SK-N-SH (cell line): Measurements from ENCODE around the gene PRSS38.

Experiments
- CTCF ChIP-seq: fragments of 200-600 bp; sonication (generic); IDR thresholded peaks from 2 replicates; pipeline ENCODE4 v1.6.1; 2017; ENCODE audit warnings: antibody characterized with exemption, mild to moderate bottlenecking, moderate library complexity
- EZH2phosphoT487 ChIP-seq: fragments of 200-600 bp; sonication (generic); IDR thresholded peaks from 2 replicates; pipeline ENCODE4 v1.6.1; 2017; ENCODE audit warnings: low read depth, mixed run types, mild to moderate bottlenecking, antibody characterized with exemption, moderate library complexity, borderline replicate concordance
- FOXM1 ChIP-seq: IDR thresholded peaks from 2 replicates; pipeline ENCODE4 v1.4.0; 2012; ENCODE audit warnings: low read depth, mild to moderate bottlenecking
- MXI1 ChIP-seq: IDR thresholded peaks from 2 replicates; pipeline ENCODE4 v1.6.1; 2012; ENCODE audit warnings: mild to moderate bottlenecking, low read depth, low read length, improper control_type of control experiment
- RAD21 ChIP-seq: IDR thresholded peaks from 2 replicates; pipeline ENCODE4 v1.6.1; 2012; ENCODE audit warnings: mild to moderate bottlenecking, low read length
- REST ChIP-seq: IDR thresholded peaks from 2 replicates; pipeline ENCODE4 v1.6.1; 2012; ENCODE audit warnings: mild to moderate bottlenecking, low read depth, low read length, moderate library complexity

GRCh38 chr1:227823537-227823936 is 8.1 kb downstream of the PRSS38 start:
- TF ChIP-seq CTCF (no peak), REST (no peak), FOXM1 (no peak), EZH2phosphoT487 (no peak), RAD21 (no peak), MXI1 (no peak)
